ENCODE measurements around the gene ABTB2.

DNA sequence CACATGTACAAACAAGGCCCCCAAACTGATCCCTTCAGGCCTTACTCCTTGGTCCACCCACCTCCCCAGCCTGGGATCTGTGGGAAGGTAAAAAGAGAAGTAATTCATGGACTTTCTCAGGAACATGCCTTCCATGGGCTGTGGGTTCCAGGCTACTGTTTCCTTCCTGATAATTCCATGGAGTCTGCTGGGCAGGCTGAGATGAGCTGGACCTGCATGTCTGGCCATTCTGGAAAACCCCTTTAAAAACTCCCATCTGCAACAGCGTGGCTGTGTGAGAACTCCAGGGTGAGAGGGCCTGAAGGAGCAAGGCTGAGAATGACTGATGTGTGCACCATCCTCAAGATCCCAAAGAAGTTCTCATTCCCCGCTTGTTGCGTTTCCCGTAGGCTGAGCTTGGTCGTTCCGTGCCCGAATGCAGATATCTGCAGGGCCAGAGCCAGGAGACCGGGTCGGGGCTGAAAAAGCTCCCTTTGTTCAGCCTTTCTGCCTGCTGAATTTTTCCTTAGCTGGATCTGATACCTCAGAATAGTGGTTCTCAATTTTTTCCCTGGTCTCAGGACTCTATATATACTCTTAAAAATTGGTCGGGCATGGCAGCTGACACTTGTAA, 179.5 kb downstream of the ABTB2 start:
- TF ChIP-seq, protein P1, sequence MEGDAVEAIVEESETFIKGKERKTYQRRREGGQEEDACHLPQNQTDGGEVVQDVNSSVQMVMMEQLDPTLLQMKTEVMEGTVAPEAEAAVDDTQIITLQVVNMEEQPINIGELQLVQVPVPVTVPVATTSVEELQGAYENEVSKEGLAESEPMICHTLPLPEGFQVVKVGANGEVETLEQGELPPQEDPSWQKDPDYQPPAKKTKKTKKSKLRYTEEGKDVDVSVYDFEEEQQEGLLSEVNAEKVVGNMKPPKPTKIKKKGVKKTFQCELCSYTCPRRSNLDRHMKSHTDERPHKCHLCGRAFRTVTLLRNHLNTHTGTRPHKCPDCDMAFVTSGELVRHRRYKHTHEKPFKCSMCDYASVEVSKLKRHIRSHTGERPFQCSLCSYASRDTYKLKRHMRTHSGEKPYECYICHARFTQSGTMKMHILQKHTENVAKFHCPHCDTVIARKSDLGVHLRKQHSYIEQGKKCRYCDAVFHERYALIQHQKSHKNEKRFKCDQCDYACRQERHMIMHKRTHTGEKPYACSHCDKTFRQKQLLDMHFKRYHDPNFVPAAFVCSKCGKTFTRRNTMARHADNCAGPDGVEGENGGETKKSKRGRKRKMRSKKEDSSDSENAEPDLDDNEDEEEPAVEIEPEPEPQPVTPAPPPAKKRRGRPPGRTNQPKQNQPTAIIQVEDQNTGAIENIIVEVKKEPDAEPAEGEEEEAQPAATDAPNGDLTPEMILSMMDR (IDR thresholded peaks at IDR 0.05), result no peak
- no peak for TF ChIP-seq POLR2A (IDR thresholded peaks at IDR 0.05)
